ENCODE results near the gene PCP2. TPM values are rescaled to one million over a fixed set of nuclear protein-coding genes. Genes with fewer than 3 reads are reported as not detected.

Gene PCP2
- total RNA-seq, 1 experiment from 2014 or later, result 1.9 TPM

GRCh38 chr19:7657131-7657751 lies 23.7 kb upstream of the PCP2 start:
- ChIA-PET CTCF (interaction anchor here (0.5 to 1.0 kb wide), 4 partner anchors 17 to 286 kb away, joined by 3 to 7 read pairs (median 4); no protein-coding TSS in a partner anchor), POLR2A (interaction anchor here (0.6 kb wide), 1 partner anchor 34 kb away, joined by 4 read pairs; no protein-coding TSS in a partner anchor)
- Mint-ChIP-seq H3K36me3 (ENCODE audit: insufficient read depth, unreplicated experiment) (no peaks in the 10 kb centered on the region), H3K9me3 (ENCODE audit: unreplicated experiment) (no peaks in the 10 kb centered on the region), H3K27ac (ENCODE audit: unreplicated experiment) (no peak overlapping the region), H3K4me1 (ENCODE audit: low read depth, unreplicated experiment) (peaks cover 10% of the 10 kb centered on the region), H3K27me3 (ENCODE audit: insufficient read depth, unreplicated experiment) (no peaks in the 10 kb centered on the region), H3K4me3 (ENCODE audit: unreplicated experiment) (no peak overlapping the region)
- DNase-seq, result no peak
- Histone ChIP-seq H3K4me1 (no peaks in the 10 kb centered on the region), H3K9me3 (no peaks in the 10 kb centered on the region), H3K4me3 (ENCODE audit: low read depth, low read length) (no peak overlapping the region), H3K36me3 (ENCODE audit: control insufficient read depth, insufficient read depth, low read length) (no peaks in the 10 kb centered on the region), H3K27me3 (replicated peaks; ENCODE audit: control insufficient read depth, insufficient read depth, low read length) (no peaks in the 10 kb centered on the region)
- BruUV-seq (replicated peaks), result no TSS peak
- TF ChIP-seq CTCF (IDR thresholded peaks at IDR 0.05; ENCODE audit: insufficient read depth in 1 of 2, low read depth in 1 of 2, low read length in 1 of 2, severe bottlenecking in 1 of 2, unreplicated experiment in 1 of 2), result no peak
- intact Hi-C loops (cut with micrococcal nuclease; ENCODE audit: unreplicated experiment), result no loop called here

- ChIA-PET POLR2A (no interaction called here), CTCF (interaction anchor here (0.6 to 1.0 kb wide), 2 partner anchors 25 to 65 kb away, joined by 4 read pairs; partner anchors contain the start of gene TRAPPC5)
- H3K4me1 ChIP-seq, result no peaks in the 10 kb centered on the region
- Mint-ChIP-seq H3K36me3 (ENCODE audit: insufficient read depth, unreplicated experiment) (no peaks in the 10 kb centered on the region), H3K4me1 (ENCODE audit: low read depth, unreplicated experiment) (peaks cover 13% of the 10 kb centered on the region), H3K9me3 (ENCODE audit: unreplicated experiment) (no peaks in the 10 kb centered on the region), H3K4me3 (ENCODE audit: unreplicated experiment) (no peak overlapping the region), H3K27ac (ENCODE audit: unreplicated experiment) (no peak overlapping the region), H3K27me3 (ENCODE audit: insufficient read depth, unreplicated experiment) (no peaks in the 10 kb centered on the region)
- BruUV-seq (replicated peaks), result no TSS peak
- no peaks in the 10 kb centered on the region for H3K9me3 ChIP-seq
- H3K27me3 ChIP-seq (replicated peaks; ENCODE audit: control insufficient read depth, insufficient read depth, low read length), result no peaks in the 10 kb centered on the region
- no peak overlapping the region for H3K4me3 ChIP-seq (ENCODE audit: low read depth, low read length)
- intact Hi-C loops (cut with micrococcal nuclease; ENCODE audit: unreplicated experiment), result no loop called here
- H3K36me3 ChIP-seq (ENCODE audit: control insufficient read depth, insufficient read depth, low read length), result no peaks in the 10 kb centered on the region
- DNase-seq, result no peak
- TF ChIP-seq CTCF (IDR thresholded peaks at IDR 0.05; ENCODE audit: insufficient read depth in 1 of 2, low read depth in 1 of 2, low read length in 1 of 2, severe bottlenecking in 1 of 2, unreplicated experiment in 1 of 2), result no peak
These were observed 22.1 kb upstream of the PCP2 start for GRCh38 chr19:7655581-7655980.

- TF ChIP-seq CTCF (IDR thresholded peaks at IDR 0.05; ENCODE audit: insufficient read depth in 1 of 2, low read depth in 1 of 2, low read length in 1 of 2, severe bottlenecking in 1 of 2, unreplicated experiment in 1 of 2), result no peak
- Mint-ChIP-seq H3K27ac (ENCODE audit: unreplicated experiment) (no peak overlapping the region), H3K27me3 (ENCODE audit: insufficient read depth, unreplicated experiment) (no peaks in the 10 kb centered on the region), H3K9me3 (ENCODE audit: unreplicated experiment) (no peaks in the 10 kb centered on the region), H3K4me3 (ENCODE audit: unreplicated experiment) (no peak overlapping the region), H3K4me1 (ENCODE audit: low read depth, unreplicated experiment) (peaks cover 13% of the 10 kb centered on the region), H3K36me3 (ENCODE audit: insufficient read depth, unreplicated experiment) (no peaks in the 10 kb centered on the region)
- ChIA-PET CTCF (no interaction called here), POLR2A (no interaction called here)
- Histone ChIP-seq H3K27me3 (replicated peaks; ENCODE audit: control insufficient read depth, insufficient read depth, low read length) (no peaks in the 10 kb centered on the region), H3K4me1 (no peaks in the 10 kb centered on the region), H3K9me3 (no peaks in the 10 kb centered on the region), H3K4me3 (ENCODE audit: low read depth, low read length) (no peak overlapping the region), H3K36me3 (ENCODE audit: control insufficient read depth, insufficient read depth, low read length) (no peaks in the 10 kb centered on the region)
- no TSS peak for BruUV-seq (replicated peaks)
- intact Hi-C loops (cut with micrococcal nuclease; ENCODE audit: unreplicated experiment), result no loop called here
- DNase-seq, result no peak
These were observed 20.9 kb upstream of the PCP2 start for GRCh38 chr19:7654401-7654800.

All from Caco-2 (cell line).